Stimulated activated CD4-positive, alpha-beta T cell treated with anti-CD3 and anti-CD28 coated beads, Interleukin-12 subunit alpha, Interleukin-12 subunit beta, amount 100 ng/mL, for 4 hours (primary cell): ENCODE results near the gene C1orf141.
"Not testable (repeated sequence)": the region's sequence is repeated elsewhere in the genome, so short reads cannot be mapped to it uniquely, and the experiment has no call there.

Source experiments
- DNase-seq: peaks from one replicate; pipeline ENCODE4 v3.0.0-alpha.2; 2020

Gene C1orf141

GRCh38 chr1:67134695-67135094, at the start of gene C1orf141:
Gene C1orf141 (minus strand): TSS chr1:67134970. CDS start chr1:67127240, 7,730 bp downstream.
- DNase-seq: no peak

- no peak for DNase-seq
Observed at GRCh38 chr1:67175530-67176087, 40.8 kb upstream of the C1orf141 start.

- no peak for DNase-seq
Observed at GRCh38 chr1:67174716-67175284, 40.0 kb upstream of the C1orf141 start.

GRCh38 chr1:67173988-67174387, 39.2 kb upstream of the C1orf141 start:
- DNase-seq: no peak

GRCh38 chr1:67171978-67172377, 37.2 kb upstream of the C1orf141 start:
- DNase-seq: no peak

GRCh38 chr1:67171574-67171955, 36.8 kb upstream of the C1orf141 start:
- no peak for DNase-seq

GRCh38 chr1:67170751-67171573, 36.2 kb upstream of the C1orf141 start:
- DNase-seq: no peak

GRCh38 chr1:67169932-67170331, 35.2 kb upstream of the C1orf141 start:
- no peak for DNase-seq

GRCh38 chr1:67169496-67169895, 34.7 kb upstream of the C1orf141 start:
- DNase-seq: no peak

GRCh38 chr1:67166196-67166595, 31.4 kb upstream of the C1orf141 start, which contains the start of gene IL23R:
Gene IL23R (plus strand): TSS chr1:67166454. CDS start chr1:67168121, 1,667 bp downstream.
- DNase-seq: no peak

- DNase-seq: no peak
Observed at GRCh38 chr1:67165468-67166041, 30.8 kb upstream of the C1orf141 start.

GRCh38 chr1:67162954-67163353, 28.2 kb upstream of the C1orf141 start:
- DNase-seq: no peak

- DNase-seq: no peak
Observed at GRCh38 chr1:67159233-67159632, 24.5 kb upstream of the C1orf141 start.

- DNase-seq: no peak
Observed at GRCh38 chr1:67158401-67158800, 23.6 kb upstream of the C1orf141 start.

- no peak for DNase-seq
Observed at GRCh38 chr1:67150931-67151330, 16.2 kb upstream of the C1orf141 start.

- DNase-seq: peak; percentile 44
Observed at GRCh38 chr1:67149179-67149770, 14.5 kb upstream of the C1orf141 start.

- no peak for DNase-seq
Observed at GRCh38 chr1:67148516-67149178, 13.9 kb upstream of the C1orf141 start.

- DNase-seq: not testable (repeated sequence)
Observed at GRCh38 chr1:67147973-67148372, 13.2 kb upstream of the C1orf141 start.

- no peak for DNase-seq
Observed at GRCh38 chr1:67146539-67146938, 11.8 kb upstream of the C1orf141 start.

GRCh38 chr1:67146101-67146500, 11.3 kb upstream of the C1orf141 start:
- DNase-seq: no peak

- no peak for DNase-seq
Observed at GRCh38 chr1:67144696-67145095, 9.9 kb upstream of the C1orf141 start.

- DNase-seq: no peak
Observed at GRCh38 chr1:67143966-67144365, 9.2 kb upstream of the C1orf141 start.

- DNase-seq: no peak
Observed at GRCh38 chr1:67142931-67143330, 8.2 kb upstream of the C1orf141 start.
